HG02840 (cell line): ENCODE data around the gene UBA7.
"Not testable (repeated sequence)": the region's sequence is repeated elsewhere in the genome, so short reads cannot be mapped to it uniquely, and the experiment has no call there.

ENCODE experiments used
- ATAC-seq: cut with Tn5 transposase; IDR thresholded peaks from one replicate; pipeline ENCODE4 v1.9.1; 2021; ENCODE audit warnings: mild to moderate bottlenecking, moderate library complexity, moderate number of reproducible peaks; ENCODE audit not compliant: unreplicated experiment, low FRiP score

The UBA7 gene, protein sequence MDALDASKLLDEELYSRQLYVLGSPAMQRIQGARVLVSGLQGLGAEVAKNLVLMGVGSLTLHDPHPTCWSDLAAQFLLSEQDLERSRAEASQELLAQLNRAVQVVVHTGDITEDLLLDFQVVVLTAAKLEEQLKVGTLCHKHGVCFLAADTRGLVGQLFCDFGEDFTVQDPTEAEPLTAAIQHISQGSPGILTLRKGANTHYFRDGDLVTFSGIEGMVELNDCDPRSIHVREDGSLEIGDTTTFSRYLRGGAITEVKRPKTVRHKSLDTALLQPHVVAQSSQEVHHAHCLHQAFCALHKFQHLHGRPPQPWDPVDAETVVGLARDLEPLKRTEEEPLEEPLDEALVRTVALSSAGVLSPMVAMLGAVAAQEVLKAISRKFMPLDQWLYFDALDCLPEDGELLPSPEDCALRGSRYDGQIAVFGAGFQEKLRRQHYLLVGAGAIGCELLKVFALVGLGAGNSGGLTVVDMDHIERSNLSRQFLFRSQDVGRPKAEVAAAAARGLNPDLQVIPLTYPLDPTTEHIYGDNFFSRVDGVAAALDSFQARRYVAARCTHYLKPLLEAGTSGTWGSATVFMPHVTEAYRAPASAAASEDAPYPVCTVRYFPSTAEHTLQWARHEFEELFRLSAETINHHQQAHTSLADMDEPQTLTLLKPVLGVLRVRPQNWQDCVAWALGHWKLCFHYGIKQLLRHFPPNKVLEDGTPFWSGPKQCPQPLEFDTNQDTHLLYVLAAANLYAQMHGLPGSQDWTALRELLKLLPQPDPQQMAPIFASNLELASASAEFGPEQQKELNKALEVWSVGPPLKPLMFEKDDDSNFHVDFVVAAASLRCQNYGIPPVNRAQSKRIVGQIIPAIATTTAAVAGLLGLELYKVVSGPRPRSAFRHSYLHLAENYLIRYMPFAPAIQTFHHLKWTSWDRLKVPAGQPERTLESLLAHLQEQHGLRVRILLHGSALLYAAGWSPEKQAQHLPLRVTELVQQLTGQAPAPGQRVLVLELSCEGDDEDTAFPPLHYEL

DNA sequence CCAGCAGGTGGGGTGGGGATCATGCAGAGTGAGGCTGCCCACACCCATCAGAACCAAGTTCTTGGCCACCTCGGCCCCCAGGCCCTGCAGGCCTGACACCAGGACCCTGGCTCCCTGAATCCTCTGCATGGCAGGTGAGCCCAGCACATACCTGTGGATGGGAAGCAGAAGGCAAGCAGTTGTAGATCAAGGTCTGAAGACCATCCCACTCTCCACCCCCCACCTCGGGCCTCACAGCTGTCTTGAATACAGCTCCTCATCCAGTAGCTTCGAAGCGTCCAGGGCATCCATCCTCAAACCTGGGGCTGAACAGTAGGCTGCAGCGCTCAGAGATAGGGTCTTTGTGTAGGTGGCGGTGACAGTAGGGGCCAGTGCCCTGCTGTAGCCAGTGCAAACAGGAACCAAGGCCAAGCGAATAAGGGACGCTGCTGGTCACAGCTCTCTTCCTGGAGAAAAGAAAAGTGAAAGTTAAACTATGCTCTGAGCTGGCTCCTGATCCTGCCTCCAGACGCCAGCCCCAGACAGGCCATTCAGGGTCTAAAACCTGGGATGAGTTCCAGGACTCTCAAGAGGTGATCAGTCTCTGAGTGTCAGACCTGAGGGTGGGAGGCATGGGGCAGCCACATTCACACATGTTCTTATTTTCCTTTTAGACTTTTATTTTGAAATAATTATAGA lies at the start of gene UBA7:
Gene UBA7 (minus strand): TSS at position 457 of the 678 bp plus-strand sequence. CDS start 166 bp downstream, at position 291.
- no peak for ATAC-seq

DNA sequence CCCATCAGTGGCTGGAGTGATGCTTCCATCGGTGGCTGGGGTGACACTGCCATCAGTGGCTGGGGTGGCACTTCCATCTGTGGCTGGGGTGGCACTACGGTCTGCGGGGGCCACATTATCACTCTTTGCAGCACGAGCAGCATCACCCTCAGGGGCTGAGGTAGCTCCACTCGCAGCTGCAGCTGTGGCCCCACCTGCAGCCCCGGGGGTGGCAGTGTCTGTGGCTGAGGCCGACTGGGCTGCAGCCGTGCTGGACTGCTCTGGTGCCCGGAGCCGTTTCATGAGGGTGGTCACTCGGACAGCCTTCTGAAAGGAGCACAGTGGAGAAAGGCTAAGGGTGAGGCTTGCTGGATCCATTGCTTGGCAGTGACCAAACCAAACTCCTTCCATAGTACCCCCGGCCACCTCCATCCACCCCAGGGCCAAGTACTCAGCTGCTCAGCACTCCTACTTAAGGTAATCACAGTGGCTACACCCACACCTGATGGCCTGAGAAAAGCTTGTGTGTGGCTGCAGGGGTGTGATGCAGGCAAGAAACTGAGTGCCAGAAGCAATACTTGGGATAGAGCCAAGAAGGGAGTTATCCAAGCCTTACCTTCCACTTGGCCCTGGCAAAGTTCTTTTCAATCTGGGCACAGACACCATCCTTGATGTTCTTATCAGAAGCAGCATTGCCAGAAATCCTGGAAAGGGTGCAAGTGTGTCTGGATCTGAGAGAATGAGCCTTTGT lies 46.0 kb upstream of the UBA7 start:
- no peak for ATAC-seq

DNA sequence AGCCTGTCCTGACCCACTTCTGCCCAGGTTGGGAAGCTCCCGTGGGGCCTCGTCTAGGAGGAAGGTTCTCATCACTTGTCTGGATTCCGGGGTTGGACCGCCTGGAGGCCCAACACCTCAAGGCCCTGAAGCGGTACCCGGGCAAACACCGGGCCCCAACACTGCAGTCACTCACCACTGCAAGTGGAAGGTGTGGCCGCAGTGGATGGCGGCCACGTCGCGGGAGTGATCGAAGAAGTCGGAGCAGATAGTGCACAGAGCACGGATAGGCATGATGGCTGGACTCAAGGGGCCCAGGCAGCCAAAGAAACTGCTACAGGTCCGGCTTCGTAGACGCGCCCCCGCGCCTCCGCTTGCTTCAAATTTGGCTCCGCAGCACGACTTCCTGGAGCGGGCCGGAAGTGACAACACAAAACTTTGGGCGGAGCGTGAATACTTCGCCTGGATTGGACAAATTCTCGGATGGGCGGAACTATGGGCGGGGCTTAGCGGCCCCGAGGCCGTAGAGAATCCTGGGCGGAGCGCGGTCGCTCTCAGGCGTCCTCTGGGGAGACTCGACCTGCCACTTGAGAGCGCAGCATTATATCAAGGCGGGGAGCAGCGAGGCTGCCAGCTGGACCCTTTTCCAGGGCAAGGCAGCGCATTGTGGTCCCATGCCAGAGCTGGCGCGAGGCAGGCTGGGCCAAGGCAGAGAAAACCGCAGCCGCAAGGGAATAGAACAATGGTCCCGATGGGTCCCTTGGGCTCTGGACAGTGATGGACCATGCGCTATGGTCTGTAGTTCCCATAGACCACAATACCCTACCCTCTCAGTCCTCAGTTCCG lies 42.6 kb upstream of the UBA7 start, which contains the start of gene TRAIP:
Gene TRAIP (minus strand): TSS at position 384 of the 825 bp plus-strand sequence. CDS start 111 bp downstream, at position 273.
- peak; percentile 93 for ATAC-seq

DNA sequence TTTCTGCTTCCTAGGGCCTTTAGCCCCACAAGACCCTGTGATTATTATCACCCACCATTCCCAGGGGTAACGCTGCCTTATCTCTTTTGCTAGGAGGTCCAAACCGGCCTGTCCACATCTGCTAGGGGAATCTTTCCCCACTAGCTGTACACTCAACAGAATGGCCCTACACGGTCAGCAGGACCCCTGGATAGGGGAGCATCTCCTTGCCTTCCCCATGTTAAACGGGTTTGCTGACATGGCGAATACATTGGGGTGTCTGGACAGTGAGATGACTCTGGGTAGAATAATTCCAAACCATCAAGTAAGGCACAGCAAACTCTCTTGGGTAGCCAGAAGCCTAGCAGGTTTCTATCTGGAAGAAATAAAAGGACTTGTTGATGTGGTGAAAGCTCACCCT lies 41.9 kb upstream of the UBA7 start:
- ATAC-seq = no peak

DNA sequence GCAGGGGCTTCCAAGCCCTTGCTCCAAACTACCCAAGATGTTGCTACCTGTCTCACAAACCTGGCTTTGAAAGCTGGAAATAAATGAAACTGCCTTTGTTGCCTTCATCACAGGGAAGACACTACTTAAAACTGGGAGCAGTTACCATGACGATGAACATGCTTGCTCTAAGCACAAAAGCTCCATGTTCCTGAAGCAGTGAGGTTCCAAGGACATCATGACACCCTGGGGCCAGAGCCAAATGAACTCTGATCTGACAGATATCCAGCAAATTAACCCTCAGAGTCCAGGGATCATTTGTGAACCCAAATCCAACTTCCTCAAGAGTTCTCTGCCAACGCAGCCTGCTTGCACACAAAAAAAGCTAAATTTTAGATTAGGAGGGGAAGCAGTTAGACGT lies 31.9 kb upstream of the UBA7 start:
- no peak for ATAC-seq

DNA sequence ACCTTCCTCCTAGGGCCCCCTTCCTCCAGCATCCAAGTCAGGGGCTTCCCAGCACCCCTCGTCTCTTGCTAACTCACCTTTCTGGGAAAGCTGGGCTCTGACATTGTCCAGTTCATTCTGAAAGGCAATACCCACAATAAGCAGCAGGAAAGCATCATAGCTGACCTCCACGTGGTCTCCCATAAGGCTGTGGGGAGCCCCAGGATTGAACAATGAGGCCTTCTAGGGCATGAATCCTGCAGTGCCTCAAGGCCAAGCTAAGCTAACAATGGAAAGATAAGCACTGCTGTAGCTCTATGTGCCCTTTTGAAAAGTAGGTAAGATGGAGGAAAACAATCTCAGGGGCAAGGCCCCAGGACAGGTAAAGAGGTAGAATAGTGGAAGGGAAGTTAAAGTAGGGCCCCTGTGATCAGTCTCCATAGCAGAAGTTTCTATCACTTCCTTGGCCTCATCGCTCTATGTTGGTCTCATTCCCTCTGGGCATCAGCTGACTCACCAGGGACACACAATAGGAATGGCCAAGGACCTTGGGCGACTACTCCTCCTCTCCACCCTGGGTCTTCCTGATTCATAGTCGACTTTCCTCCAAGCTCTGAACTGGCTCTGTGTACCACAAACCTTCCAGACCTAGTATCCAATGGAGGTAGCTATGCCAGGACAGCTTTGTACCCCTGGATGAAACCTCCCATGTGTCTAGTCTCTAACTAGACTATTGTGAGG lies 30.9 kb upstream of the UBA7 start:
- no peak for ATAC-seq

DNA sequence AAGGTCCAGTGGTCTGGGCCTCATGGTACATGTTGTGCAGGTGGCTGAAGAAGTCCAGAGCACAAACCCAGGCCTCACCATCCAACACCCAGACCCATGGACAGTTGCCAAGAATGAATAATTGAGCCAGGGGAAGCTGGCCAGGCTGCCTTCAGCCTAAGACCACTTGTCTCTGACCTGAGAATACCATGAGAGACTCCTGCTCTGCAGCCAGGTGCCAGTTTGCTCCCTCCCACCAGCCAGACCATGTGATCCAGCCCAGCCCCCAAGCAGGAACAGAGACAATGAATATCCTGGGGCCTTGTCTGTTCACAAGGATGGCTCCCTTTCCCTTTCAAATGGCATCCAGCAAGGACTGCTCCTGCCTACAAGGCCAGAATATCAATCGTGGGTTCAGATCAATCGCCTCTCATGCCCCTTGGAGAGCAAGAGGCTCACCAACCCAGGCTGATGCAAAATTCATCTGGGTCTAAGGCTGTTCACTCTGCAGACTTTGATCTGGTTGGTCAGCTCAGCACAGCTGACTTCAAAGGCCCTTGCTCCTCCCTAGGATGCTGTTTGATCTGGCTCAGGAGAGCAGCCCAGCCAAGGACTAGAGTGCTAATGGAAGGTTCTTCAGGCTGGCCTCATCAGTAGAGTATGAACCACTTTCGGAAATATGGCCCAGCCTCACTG lies 29.2 kb upstream of the UBA7 start:
- no peak for ATAC-seq

DNA sequence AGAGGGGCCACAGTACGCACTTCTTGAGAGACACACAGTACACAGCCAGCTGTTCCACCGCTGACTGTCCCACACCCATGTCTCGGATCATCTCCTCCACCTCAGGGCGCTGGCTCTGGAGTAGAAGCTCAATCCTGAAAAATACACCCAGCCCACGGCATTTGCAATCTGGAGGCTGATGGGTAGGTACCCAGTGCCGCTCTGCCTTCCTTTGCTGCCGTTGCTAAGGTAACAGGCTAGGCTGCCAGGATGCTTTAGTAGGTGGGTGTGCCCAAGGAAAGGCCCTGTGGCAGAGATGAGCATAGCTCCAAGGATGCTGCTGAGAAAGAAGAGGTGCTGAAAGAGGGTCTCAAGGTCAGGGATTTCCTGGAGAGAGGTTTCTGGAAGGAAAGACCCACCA lies 28.1 kb upstream of the UBA7 start:
- ATAC-seq = no peak

DNA sequence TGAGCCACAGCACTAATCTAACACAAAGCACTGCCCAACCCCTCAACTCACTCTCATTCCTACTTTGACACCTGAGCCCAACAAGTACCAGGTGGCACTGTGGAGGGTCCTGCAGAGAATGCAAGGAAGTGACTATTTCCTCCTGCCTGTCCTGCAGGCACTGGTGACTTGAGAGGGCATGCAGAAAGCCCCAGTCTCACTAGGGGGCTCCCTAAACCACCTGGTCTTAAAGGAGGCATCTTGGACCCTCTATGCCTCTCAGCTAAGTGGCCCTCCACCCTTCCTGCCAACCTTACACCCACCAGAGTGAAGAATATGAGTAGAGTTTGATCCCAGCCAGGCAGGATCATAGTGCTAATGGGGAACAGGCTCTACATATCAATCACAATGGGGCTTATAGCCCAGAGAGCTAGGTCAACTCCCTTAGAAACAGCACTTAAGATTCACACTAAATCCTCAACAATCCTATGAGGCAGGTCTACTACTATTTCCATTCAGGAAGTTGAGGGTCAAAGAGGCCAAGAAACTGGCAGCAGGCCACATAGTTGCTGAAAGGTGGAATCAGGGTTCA lies 27.5 kb upstream of the UBA7 start:
- ATAC-seq = no peak

DNA sequence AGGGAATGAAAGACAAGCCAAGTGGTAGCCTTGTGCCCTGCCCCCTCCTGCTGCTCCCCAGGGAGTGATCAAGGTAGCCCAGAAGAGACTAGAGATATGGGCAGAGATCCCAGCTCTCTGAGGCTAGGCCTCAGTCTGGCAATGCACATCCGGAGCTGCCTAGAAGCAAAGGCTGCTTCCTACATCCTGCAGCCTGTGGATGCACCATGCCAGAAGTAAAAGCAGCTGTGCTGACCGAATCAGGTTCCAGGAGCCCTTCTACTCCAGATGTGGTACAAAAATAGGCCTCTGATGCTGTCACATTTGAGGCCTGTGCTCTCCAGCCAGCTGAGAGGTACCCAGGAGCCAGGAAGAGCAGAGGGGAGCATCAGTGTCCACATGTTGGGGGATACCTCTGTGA lies 26.6 kb upstream of the UBA7 start:
- ATAC-seq = no peak

DNA sequence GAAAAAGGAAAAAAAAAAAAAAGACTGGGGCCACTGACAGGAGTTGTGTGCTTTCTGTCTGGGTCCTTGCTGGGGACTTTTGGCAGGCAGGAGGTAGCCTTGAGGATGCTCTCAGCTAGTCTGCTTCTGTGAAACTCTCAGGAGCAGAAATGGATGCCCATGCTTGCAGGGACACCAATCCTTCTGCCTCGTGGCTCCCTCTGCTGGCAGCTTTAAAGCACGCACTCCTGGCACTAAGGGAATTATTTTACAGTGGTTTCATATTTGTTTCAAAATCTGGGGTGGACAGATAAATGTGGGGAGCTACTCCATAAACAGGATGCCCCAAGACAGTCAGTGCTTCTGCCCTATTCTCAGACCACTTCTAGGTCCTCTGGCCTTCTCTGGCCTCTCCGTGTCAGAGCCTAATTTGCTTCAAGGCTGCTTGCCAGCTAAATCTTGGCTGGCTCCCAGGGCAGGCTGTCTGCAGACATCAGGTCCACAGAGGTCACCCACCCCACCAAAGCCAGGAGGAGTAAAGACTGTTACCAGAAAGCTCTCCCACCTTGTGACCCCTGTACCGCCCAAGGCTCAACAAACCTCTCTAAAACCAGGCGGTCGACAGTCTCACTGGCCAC lies 25.5 kb upstream of the UBA7 start:
- ATAC-seq = no peak

DNA sequence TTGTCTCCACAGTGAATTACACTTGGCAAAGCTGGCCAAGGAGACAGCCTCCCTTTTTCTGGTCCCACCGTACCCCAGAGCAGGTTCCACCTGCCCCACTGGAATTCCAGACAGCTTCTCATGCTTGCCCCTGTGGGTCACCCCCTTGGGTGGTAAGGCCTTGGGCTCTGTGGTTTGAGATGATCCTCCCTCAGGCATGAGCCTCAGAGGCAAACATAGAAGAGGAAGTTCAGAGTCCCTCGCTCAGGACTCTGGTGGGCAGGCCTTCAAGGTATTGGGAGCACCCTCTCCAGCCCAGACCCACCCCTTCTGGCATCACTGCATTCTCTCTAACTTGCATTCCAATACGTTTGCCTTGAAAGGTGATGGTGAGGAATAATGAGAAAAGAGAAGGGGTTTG lies 17.6 kb upstream of the UBA7 start:
- ATAC-seq = no peak

DNA sequence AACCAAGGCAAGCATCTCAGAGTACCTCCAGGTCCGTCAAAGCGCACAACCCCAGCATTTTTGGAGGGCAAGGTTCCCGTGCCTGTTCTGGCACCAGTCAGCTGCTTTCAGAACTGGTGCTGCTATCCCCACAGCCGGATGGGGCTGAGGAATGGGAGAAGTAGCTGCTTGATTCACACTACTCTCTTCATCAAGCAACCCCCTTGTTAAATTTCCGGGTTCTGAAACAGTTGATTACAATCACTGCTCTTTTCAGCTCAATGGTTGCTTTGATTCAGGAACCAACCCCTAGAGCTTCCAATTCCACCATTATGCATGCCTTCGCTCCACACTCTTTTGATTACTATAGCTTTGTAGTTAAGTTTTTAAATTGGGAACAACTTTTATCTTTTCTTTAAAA lies 12.3 kb upstream of the UBA7 start:
- no peak for ATAC-seq

DNA sequence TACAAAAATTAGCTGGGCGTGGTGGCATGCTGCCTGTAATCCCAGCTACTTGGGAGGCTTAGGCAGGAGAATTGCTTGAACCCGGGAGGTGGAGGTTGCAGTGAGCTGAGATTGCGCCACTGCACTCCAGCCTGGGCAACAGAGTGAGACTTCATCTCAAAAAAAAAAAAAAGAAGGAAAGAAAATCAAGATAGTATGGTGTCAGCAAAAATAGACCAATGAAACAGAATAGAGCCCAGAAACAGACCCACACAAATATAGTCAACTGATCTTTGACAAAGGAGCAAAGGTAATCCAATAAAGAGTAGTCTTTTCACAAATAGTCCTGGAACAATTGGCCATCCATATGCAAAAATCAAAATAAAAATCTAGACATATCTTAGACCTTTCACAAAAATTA lies 9.4 kb upstream of the UBA7 start:
- ATAC-seq = not testable (repeated sequence)

DNA sequence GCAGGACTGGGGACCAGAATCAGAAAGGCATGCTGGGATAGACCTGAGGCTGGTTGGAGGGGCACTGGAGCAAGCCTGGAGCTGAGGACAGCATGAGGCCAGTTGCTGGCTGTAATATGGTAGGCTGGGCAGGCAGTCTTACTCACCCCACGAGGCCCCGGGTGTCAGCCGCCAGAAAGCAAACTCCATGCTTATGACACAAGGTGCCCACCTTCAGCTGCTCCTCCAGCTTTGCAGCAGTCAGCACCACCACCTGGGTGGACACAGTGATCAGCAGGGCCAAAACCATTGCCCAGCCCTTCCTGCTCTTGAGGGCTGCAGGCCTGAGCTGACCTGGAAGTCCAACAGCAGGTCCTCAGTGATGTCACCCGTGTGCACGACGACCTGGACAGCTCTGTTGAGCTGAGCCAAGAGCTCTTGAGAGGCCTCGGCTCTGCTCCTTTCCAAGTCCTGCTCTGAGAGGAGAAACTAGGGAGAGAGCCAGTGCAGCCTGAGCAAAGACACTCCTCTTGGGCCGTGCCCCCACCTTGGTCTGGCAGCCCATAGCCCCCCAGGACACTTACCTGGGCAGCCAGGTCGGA lies 747 bp downstream of the UBA7 start:
- ATAC-seq = no peak

DNA sequence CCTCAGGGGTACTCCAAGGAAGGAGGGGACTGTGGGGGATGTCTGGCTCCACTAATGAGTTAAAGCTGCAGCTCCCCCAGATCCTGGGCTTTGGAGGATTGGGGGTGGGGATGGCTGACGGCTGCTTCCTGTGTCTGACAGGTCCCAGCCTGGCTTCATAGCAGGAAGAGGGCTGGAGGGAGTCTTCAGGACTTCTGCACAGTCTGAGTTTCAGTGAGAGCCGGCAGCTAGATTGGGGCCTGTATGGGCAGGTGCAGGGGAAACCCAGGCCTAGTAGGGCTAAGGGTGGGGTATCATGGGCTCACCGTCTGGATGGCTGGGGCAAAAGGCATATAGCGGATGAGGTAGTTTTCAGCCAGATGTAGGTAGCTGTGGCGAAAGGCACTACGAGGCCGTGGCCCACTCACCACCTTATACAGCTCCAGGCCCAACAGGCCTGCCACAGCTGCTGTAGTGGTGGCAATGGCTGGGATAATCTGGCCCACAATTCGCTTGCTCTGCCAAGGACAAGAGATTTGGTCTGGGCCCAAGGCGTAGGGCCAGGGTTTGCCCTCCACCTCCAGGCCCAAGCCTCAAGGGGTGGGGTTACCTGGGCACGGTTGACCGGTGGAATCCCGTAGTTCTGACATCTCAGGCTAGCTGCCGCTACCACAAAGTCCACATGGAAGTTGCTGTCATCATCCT lies 6.2 kb downstream of the UBA7 start:
- no peak for ATAC-seq
